PC-3 (cell line): ENCODE measurements around the gene TMEM97. TPM values are rescaled to one million over a fixed set of nuclear protein-coding genes. Genes with fewer than 3 reads are reported as not detected.

Experiments used
- ATAC-seq: fragments of 200-7000 bp; cut with Tn5 transposase; 2 replicates; pipeline ENCODE4 v1.9.1; 2020; ENCODE audit warnings: mild to moderate bottlenecking, moderate library complexity
- BruUV-seq: library from RNA; stranded (reverse); fragments of 400-500 nt; replicated peaks from 2 replicates; lab custom pipeline; 2021; lab: Mats Ljungman, UMichigan
- CTCF ChIA-PET: fragments of 300-600 bp; sonication (Branson Sonifier 250); formaldehyde crosslinking; loops from one replicate; lab custom pipeline; 2022; ENCODE audit warnings: antibody characterized with exemption; lab: Charles Lee
- POLR2A ChIA-PET: fragments of 300-600 bp; sonication (Branson Sonifier 250); formaldehyde crosslinking; loops from one replicate; lab custom pipeline; 2022; ENCODE audit warnings: antibody characterized with exemption; ENCODE audit not compliant: unreplicated experiment; lab: Charles Lee
- DNase-seq: peaks from one replicate; pipeline ENCODE4 v3.0.0-alpha.2; 2015
- H2AFZ ChIP-seq: fragments of 300-600 bp; sonication (generic); 2 replicates; pipeline ENCODE4 v1.6.0; 2016; ENCODE audit warnings: antibody characterized with exemption, low read length
- H3F3A ChIP-seq: fragments of 300-600 bp; sonication (generic); one replicate; pipeline ENCODE4 v1.6.0; 2017; ENCODE audit warnings: antibody characterized with exemption, low read length, control low read depth, mild to moderate bottlenecking; ENCODE audit not compliant: unreplicated experiment
- H3K27ac ChIP-seq: fragments of 300-600 bp; sonication (generic); 2 replicates; pipeline ENCODE4 v1.5.1; 2016; ENCODE audit warnings: mild to moderate bottlenecking, low read length
- H3K27me3 ChIP-seq: fragments of 300-600 bp; sonication (generic); 2 replicates; pipeline ENCODE4 v1.6.1; 2016; ENCODE audit warnings: low read length, mixed read lengths
- H3K36me3 ChIP-seq: fragments of 300-600 bp; sonication (generic); 2 replicates; pipeline ENCODE4 v1.6.1; 2016; ENCODE audit warnings: low read depth, mixed run types, low read length, mixed read lengths
- H3K4me1 ChIP-seq: fragments of 300-600 bp; sonication (generic); 2 replicates; pipeline ENCODE4 v1.5.1; 2016; ENCODE audit warnings: low read length; ENCODE audit not compliant: insufficient read depth
- H3K4me2 ChIP-seq: fragments of 300-600 bp; sonication (generic); 2 replicates; pipeline ENCODE4 v1.6.0; 2016; ENCODE audit warnings: low read length
- H3K4me3 ChIP-seq: fragments of 300-600 bp; sonication (generic); 2 replicates; pipeline ENCODE4 v1.5.1; 2016; ENCODE audit warnings: mild to moderate bottlenecking, low read length, mixed read lengths
- H3K79me2 ChIP-seq: fragments of 300-600 bp; sonication (generic); 2 replicates; pipeline ENCODE4 v1.6.1; 2017; ENCODE audit warnings: low read length, mixed read lengths
- H3K9ac ChIP-seq: fragments of 300-600 bp; sonication (generic); 2 replicates; pipeline ENCODE4 v1.6.0; 2016; ENCODE audit warnings: mild to moderate bottlenecking, low read length
- H3K9me2 ChIP-seq: fragments of 300-600 bp; sonication (generic); replicated peaks from 2 replicates; pipeline ENCODE4 v1.6.1; 2016; ENCODE audit warnings: mixed run types, low read length, mixed read lengths
- H3K9me3 ChIP-seq: fragments of 300-600 bp; sonication (generic); 2 replicates; pipeline ENCODE4 v1.6.1; 2016; ENCODE audit warnings: low read length, mixed read lengths
- H4K20me1 ChIP-seq: fragments of 300-600 bp; sonication (generic); 2 replicates; pipeline ENCODE4 v1.6.1; 2016; ENCODE audit warnings: low read length, mixed read lengths
- EZH2 ChIP-seq: fragments of 300-600 bp; sonication (generic); IDR thresholded peaks from one replicate; pipeline ENCODE4 v1.6.1; 2017; ENCODE audit warnings: antibody characterized with exemption, mild to moderate bottlenecking, low read length; ENCODE audit not compliant: unreplicated experiment
- EZH2phosphoT487 ChIP-seq: fragments of 300-600 bp; sonication (generic); IDR thresholded peaks from 2 replicates; pipeline ENCODE4 v1.6.1; 2018; ENCODE audit warnings: mild to moderate bottlenecking, antibody characterized with exemption, low read length, borderline replicate concordance
- intact Hi-C: fragments of 100-400 bp; cut with micrococcal nuclease; formaldehyde crosslinking; loops from 2 replicates; pipeline ENCODE4 v1.9.0; 2023
- total RNA-seq: library from RNA; depleted of rRNA; stranded (reverse); fragments of >200 nt; gene quantifications from 2 replicates; pipeline ENCODE4 v1.2.3, GENCODE V29; 2014
- TF ChIP-seq, protein P1 (sequence below): fragments of 300-600 bp; sonication (generic); conservative IDR thresholded peaks from 2 replicates; pipeline ENCODE4 v1.5.1; 2017; ENCODE audit warnings: antibody characterized with exemption, low read depth, mild to moderate bottlenecking, low read length

TMEM97 gene
- total RNA-seq, 1 experiment from 2014 or later, result 40.5 TPM

DNA sequence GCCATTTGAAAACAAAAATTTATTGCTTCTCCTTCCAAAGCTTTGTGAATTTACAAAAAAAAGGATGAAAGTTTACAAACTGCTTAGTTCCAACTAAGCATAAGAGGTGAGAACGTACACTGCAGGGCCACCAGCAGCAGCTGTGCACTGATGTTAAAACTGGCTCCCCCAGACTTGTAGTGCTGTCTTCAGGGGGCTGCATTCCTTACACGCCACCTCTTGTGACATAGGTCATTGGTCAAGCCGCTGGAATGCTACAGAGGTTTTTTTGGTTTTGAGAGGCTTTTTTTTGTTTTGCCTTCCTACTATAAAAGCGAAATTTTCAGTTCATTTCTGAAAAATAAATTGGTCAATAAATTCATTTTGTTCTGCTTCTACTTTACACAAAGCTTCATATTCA lies 9.3 kb downstream of the TMEM97 start:
- intact Hi-C loops, result loop anchor here (5.0 kb wide), 1 partner anchor 96 kb away; no protein-coding TSS in a partner anchor
- peaks cover 42% of the 10 kb centered on the region for H3K4me1 ChIP-seq
- no peaks in the 10 kb centered on the region for H3K27me3 ChIP-seq
- H4K20me1 ChIP-seq, result no peaks in the 10 kb centered on the region
- H3K9ac ChIP-seq, result no peak overlapping the region
- H3K36me3 ChIP-seq, result peaks cover 13% of the 10 kb centered on the region
- POLR2A ChIA-PET, result no interaction called here
- peaks cover 28% of the 10 kb centered on the region for H3K79me2 ChIP-seq
- CTCF ChIA-PET, result interaction anchor here (0.6 kb wide), 1 partner anchor 112 kb away, joined by 4 read pairs; no protein-coding TSS in a partner anchor
- H3F3A ChIP-seq, result peaks cover 4% of the 10 kb centered on the region
- no peaks in the 10 kb centered on the region for H3K9me2 ChIP-seq
- TF ChIP-seq EZH2phosphoT487 (no peak), EZH2 (no peak)
- TF ChIP-seq, protein P1, sequence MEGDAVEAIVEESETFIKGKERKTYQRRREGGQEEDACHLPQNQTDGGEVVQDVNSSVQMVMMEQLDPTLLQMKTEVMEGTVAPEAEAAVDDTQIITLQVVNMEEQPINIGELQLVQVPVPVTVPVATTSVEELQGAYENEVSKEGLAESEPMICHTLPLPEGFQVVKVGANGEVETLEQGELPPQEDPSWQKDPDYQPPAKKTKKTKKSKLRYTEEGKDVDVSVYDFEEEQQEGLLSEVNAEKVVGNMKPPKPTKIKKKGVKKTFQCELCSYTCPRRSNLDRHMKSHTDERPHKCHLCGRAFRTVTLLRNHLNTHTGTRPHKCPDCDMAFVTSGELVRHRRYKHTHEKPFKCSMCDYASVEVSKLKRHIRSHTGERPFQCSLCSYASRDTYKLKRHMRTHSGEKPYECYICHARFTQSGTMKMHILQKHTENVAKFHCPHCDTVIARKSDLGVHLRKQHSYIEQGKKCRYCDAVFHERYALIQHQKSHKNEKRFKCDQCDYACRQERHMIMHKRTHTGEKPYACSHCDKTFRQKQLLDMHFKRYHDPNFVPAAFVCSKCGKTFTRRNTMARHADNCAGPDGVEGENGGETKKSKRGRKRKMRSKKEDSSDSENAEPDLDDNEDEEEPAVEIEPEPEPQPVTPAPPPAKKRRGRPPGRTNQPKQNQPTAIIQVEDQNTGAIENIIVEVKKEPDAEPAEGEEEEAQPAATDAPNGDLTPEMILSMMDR, result no peak
- ATAC-seq, result no peak
- no peaks in the 10 kb centered on the region for H3K9me3 ChIP-seq
- H2AFZ ChIP-seq, result no peak overlapping the region
- H3K4me2 ChIP-seq, result no peak overlapping the region
- no TSS peak for BruUV-seq
- no peak overlapping the region for H3K4me3 ChIP-seq
- DNase-seq, result no peak
- H3K27ac ChIP-seq, result no peak overlapping the region

DNA sequence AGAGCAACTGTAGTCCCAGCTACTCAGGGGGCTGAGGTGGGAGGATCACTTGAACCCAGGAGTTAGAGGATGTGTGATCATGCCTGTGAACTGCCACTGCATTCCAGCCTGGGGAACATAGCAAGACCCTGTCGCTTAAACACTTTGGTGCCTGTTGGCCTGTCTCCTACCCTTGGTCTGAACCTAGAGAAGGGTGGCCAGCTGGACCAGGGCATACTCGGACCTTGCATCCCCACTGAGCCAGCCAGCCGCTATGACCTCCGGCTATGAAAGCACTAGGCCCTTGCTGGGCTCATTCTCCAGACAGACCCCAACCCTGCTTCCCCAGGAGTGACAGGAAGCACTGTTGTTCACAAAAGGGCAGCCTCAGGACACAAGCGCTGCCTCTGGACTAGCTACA lies 11.7 kb downstream of the TMEM97 start:
- ChIA-PET POLR2A (no interaction called here), CTCF (no interaction called here)
- Histone ChIP-seq H3K4me1 (peaks cover 32% of the 10 kb centered on the region), H2AFZ (no peak overlapping the region), H3K9me2 (no peaks in the 10 kb centered on the region), H3F3A (peaks cover 3% of the 10 kb centered on the region), H3K27ac (no peak overlapping the region), H4K20me1 (no peaks in the 10 kb centered on the region), H3K4me2 (no peak overlapping the region), H3K9me3 (no peaks in the 10 kb centered on the region), H3K79me2 (peaks cover 25% of the 10 kb centered on the region), H3K36me3 (peaks cover 13% of the 10 kb centered on the region), H3K9ac (no peak overlapping the region), H3K27me3 (no peaks in the 10 kb centered on the region), H3K4me3 (no peak overlapping the region)
- no peak for ATAC-seq
- TF ChIP-seq, protein P1, result no peak
- no peak for TF ChIP-seq EZH2
- no peak for TF ChIP-seq EZH2phosphoT487
- DNase-seq, result no peak
- intact Hi-C loops, result no loop called here
- no TSS peak for BruUV-seq

DNA sequence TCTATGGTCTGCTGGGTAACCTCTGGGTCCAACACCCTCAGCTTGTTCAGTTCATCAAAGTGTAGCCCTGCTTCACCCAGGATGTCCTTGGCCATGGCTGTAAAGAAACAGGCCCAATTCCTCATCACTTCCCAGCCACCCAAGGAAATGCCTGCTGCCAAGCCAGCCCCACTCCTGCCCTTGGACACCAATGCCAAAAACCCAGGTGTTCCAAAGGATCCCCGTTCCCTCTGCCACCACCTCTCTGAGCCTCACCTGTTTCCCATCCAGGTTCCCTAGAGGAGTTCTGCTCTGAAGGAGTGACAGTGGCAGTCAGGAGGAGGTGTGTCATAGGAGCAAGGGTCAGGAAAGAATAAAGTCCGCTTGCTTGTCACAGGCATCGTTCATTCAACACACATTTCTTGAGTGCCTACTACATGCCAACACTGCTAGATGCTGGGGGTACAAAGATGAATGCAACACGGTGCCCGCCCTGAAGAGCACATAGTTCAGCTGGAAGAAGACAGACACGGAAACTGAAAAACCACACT lies 13.0 kb downstream of the TMEM97 start:
- Histone ChIP-seq H3K9me3 (no peaks in the 10 kb centered on the region), H2AFZ (no peak overlapping the region), H3K4me1 (peaks cover 27% of the 10 kb centered on the region), H3K27me3 (no peaks in the 10 kb centered on the region), H3K36me3 (peaks cover 7% of the 10 kb centered on the region; the same call in 1 of the 2 replicates), H4K20me1 (0 out of 2 replicates have a peak, but pooled peaks cover 3% of the 10 kb centered on the region), H3K27ac (no peak overlapping the region), H3K4me3 (no peak overlapping the region), H3K4me2 (no peak overlapping the region), H3K9ac (no peak overlapping the region), H3F3A (no peaks in the 10 kb centered on the region), H3K9me2 (no peaks in the 10 kb centered on the region), H3K79me2 (peaks cover 36% of the 10 kb centered on the region)
- intact Hi-C loops, result no loop called here
- ChIA-PET CTCF (no interaction called here), POLR2A (no interaction called here)
- no peak for DNase-seq
- ATAC-seq, result no peak
- no peak for TF ChIP-seq EZH2phosphoT487
- TF ChIP-seq, protein P1, result no peak
- TF ChIP-seq EZH2, result no peak
- no TSS peak for BruUV-seq
